T-helper 17 cell (primary cell): Measurements from ENCODE around the gene SLC35F3. TPM values are rescaled to one million over a fixed set of nuclear protein-coding genes. Genes with fewer than 3 reads are reported as not detected.
"Not testable (repeated sequence)": the region's sequence is repeated elsewhere in the genome, so short reads cannot be mapped to it uniquely, and the experiment has no call there.

ENCODE experiments used
- ATAC-seq: fragments of 150-1000 bp; cut with Tn5 transposase; 2 replicates; pipeline ENCODE4 v1.10.0; 2021; ENCODE audit warnings: mild to moderate bottlenecking, moderate library complexity
- DNase-seq, 3 donors: peaks; one replicate each; pipeline versions ENCODE4 v3.0.0 to v3.0.0-alpha.2; 2020 to 2021
- H3K9me3 ChIP-seq: one replicate; pipeline ENCODE4 v1.7.0; 2013; ENCODE audit warnings: low read length, mild to moderate bottlenecking; ENCODE audit not compliant: control insufficient read depth, poor library complexity, severe bottlenecking
- H3K27ac Mint-ChIP-seq: one replicate; pipeline ENCODE4 v1.8.0; 2022; ENCODE audit warnings: mild to moderate bottlenecking, moderate library complexity, mixed read lengths
- H3K27me3 Mint-ChIP-seq: one replicate; pipeline ENCODE4 v1.8.0; 2022; ENCODE audit warnings: mixed read lengths
- H3K36me3 Mint-ChIP-seq: one replicate; pipeline ENCODE4 v1.8.0; 2022; ENCODE audit warnings: low read depth, mixed read lengths
- H3K4me1 Mint-ChIP-seq: one replicate; pipeline ENCODE4 v1.8.0; 2022; ENCODE audit warnings: mild to moderate bottlenecking, mixed read lengths
- H3K4me3 Mint-ChIP-seq: one replicate; pipeline ENCODE4 v1.8.0; 2022; ENCODE audit warnings: mild to moderate bottlenecking, moderate library complexity, mixed read lengths
- total RNA-seq, 4 donors: library from RNA in 2 of 4; stranded (reverse) in 2 of 4; gene quantifications; one replicate each; pipeline ENCODE4 v1.2.3 and lab custom pipeline; 2022 to 2026

Gene SLC35F3
- total RNA-seq, 2 donors from 2014 or later: 0.10 TPM; not detected in 1

- Mint-ChIP-seq H3K36me3 (peaks cover 2% of the 10 kb centered on the region), H3K27me3 (peaks cover 71% of the 10 kb centered on the region), H3K27ac (no peak overlapping the region), H3K4me3 (no peak overlapping the region), H3K4me1 (no peaks in the 10 kb centered on the region)
- H3K9me3 ChIP-seq: no peaks in the 10 kb centered on the region
- no peak for ATAC-seq
- DNase-seq: no peak
These were observed 387.5 kb downstream of the SLC35F3 start for GRCh38 chr1:234292011-234292410.

DNA sequence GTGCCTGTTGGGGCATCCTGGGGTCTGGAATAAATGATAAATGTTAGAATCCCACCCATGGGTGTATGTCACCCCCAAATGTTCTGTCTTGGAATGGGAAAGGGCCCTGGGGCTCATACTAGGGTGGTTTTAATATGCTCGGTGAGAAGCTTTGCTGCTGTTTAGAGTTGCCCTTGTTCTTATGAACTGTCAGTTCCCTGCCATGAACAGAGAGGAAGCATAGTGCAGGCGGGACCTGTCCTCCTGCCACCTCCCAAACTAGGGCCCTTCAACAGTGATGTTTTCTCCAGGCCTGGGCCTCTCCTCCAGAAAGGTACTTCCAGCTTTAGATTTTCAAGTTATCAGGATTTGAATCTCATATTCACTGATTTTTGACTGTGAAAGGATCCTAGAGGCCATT, 388.1 kb downstream of the SLC35F3 start:
- H3K27me3 Mint-ChIP-seq: peaks cover 74% of the 10 kb centered on the region
- H3K9me3 ChIP-seq: no peaks in the 10 kb centered on the region
- no peak overlapping the region for H3K4me3 Mint-ChIP-seq
- no peak for DNase-seq
- H3K4me1 Mint-ChIP-seq: no peaks in the 10 kb centered on the region
- H3K27ac Mint-ChIP-seq: no peak overlapping the region
- ATAC-seq: no peak
- peaks cover 2% of the 10 kb centered on the region for H3K36me3 Mint-ChIP-seq

GRCh38 chr1:234294109-234294817, 389.8 kb downstream of the SLC35F3 start:
- Mint-ChIP-seq H3K27me3 (peaks cover 76% of the 10 kb centered on the region), H3K27ac (no peak overlapping the region), H3K36me3 (peaks cover 2% of the 10 kb centered on the region), H3K4me1 (no peaks in the 10 kb centered on the region), H3K4me3 (no peak overlapping the region)
- no peak for DNase-seq
- no peak for ATAC-seq
- H3K9me3 ChIP-seq: no peaks in the 10 kb centered on the region

DNA sequence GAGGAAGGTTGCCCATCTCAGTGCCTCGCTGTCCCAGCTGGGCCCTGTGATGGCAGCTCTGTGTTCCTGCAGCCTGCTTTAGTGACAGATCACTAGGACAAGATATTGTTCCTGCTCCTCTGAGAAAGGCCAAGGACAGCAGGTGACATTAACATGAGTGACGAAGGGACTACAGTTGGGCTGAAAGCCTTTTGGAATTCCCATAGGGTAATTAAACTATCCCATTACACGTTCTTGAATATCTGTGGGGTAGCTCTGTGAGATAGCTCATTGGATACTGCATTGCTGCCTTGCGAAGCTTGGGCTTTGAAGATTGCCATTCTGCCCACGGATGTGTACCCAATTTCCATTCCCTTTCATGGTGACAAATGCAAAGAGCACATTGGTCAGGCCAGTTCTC, 390.6 kb downstream of the SLC35F3 start:
- Mint-ChIP-seq H3K4me1 (no peaks in the 10 kb centered on the region), H3K36me3 (peaks cover 2% of the 10 kb centered on the region), H3K27me3 (peaks cover 76% of the 10 kb centered on the region), H3K4me3 (no peak overlapping the region), H3K27ac (no peak overlapping the region)
- no peak for DNase-seq
- no peaks in the 10 kb centered on the region for H3K9me3 ChIP-seq
- ATAC-seq: no peak

GRCh38 chr1:234295626-234296025, 391.1 kb downstream of the SLC35F3 start:
- Mint-ChIP-seq H3K4me3 (no peak overlapping the region), H3K4me1 (no peaks in the 10 kb centered on the region), H3K27ac (no peak overlapping the region), H3K27me3 (peaks cover 74% of the 10 kb centered on the region), H3K36me3 (peaks cover 2% of the 10 kb centered on the region)
- DNase-seq (no peak), ATAC-seq (no peak)
- no peaks in the 10 kb centered on the region for H3K9me3 ChIP-seq

- Mint-ChIP-seq H3K27me3 (peaks cover 67% of the 10 kb centered on the region), H3K4me3 (no peak overlapping the region), H3K27ac (no peak overlapping the region), H3K36me3 (no peaks in the 10 kb centered on the region), H3K4me1 (no peaks in the 10 kb centered on the region)
- DNase-seq (no peak), ATAC-seq (no peak)
- no peaks in the 10 kb centered on the region for H3K9me3 ChIP-seq
These were observed 392.0 kb downstream of the SLC35F3 start for GRCh38 chr1:234296496-234296895.

DNA sequence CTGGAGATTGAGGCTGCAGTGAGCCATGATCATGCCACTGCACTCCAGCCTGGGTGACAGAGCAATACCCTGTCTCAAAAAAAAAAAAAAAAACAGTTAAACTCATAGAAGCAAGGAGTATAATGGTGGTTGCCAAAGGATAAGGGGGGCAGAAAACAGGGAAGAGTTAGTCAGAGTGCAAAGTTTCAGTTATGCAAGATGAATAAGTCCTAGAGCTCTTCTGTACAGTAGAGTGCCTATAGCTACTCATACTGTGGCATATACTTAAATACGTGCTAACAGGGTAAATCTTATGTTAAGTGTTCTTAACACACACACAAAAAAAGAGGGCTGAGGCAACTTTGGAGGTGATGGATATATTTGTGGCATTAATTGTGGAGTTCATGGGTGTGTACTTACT, 393.2 kb downstream of the SLC35F3 start:
- Mint-ChIP-seq H3K4me1 (no peaks in the 10 kb centered on the region), H3K27ac (no peak overlapping the region), H3K36me3 (no peaks in the 10 kb centered on the region), H3K27me3 (peaks cover 55% of the 10 kb centered on the region), H3K4me3 (no peak overlapping the region)
- ATAC-seq (no peak), DNase-seq (no peak)
- H3K9me3 ChIP-seq: no peaks in the 10 kb centered on the region

- no peak for DNase-seq
- no peak for ATAC-seq
- Mint-ChIP-seq H3K36me3 (no peaks in the 10 kb centered on the region), H3K4me1 (no peaks in the 10 kb centered on the region), H3K27ac (no peak overlapping the region), H3K4me3 (no peak overlapping the region), H3K27me3 (peaks cover 31% of the 10 kb centered on the region)
- peaks cover 2% of the 10 kb centered on the region for H3K9me3 ChIP-seq
These were observed 395.6 kb downstream of the SLC35F3 start for GRCh38 chr1:234300096-234300495.

DNA sequence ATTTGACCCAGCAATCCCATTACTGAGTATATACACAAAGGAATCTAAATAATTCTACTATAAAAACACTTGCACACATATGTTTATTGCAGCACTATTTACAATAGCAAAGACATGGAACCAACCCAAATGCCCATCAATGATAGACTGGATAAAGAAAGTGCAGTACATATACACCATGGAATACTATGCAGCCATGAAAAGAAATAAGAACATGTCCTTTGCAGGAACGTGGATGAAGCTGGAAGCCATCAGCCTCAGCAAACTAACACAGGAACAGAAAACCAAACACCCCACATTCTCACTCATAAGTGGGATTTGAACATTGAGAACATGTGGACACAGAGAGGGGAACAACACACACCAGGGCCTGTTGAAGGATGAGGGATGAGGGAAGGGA, 397.2 kb downstream of the SLC35F3 start:
- not testable (repeated sequence) for H3K4me1 Mint-ChIP-seq, H3K4me3 Mint-ChIP-seq, H3K9me3 ChIP-seq, DNase-seq, ATAC-seq, H3K36me3 Mint-ChIP-seq, H3K27ac Mint-ChIP-seq
- peaks cover 15% of the 10 kb centered on the region for H3K27me3 Mint-ChIP-seq

- H3K4me1 Mint-ChIP-seq: no peaks in the 10 kb centered on the region
- peaks cover 2% of the 10 kb centered on the region for H3K9me3 ChIP-seq
- no peak overlapping the region for H3K4me3 Mint-ChIP-seq
- no peaks in the 10 kb centered on the region for H3K36me3 Mint-ChIP-seq
- ATAC-seq (no peak), DNase-seq (no peak)
- peaks cover 13% of the 10 kb centered on the region for H3K27me3 Mint-ChIP-seq
- H3K27ac Mint-ChIP-seq: no peak overlapping the region
These were observed 398.0 kb downstream of the SLC35F3 start for GRCh38 chr1:234302354-234302962.

GRCh38 chr1:234303231-234303630, 398.8 kb downstream of the SLC35F3 start:
- DNase-seq: no peak
- Mint-ChIP-seq H3K4me3 (no peak overlapping the region), H3K27ac (no peak overlapping the region), H3K36me3 (no peaks in the 10 kb centered on the region), H3K27me3 (peaks cover 10% of the 10 kb centered on the region), H3K4me1 (no peaks in the 10 kb centered on the region)
- ATAC-seq: no peak
- H3K9me3 ChIP-seq: peaks cover 2% of the 10 kb centered on the region

DNA sequence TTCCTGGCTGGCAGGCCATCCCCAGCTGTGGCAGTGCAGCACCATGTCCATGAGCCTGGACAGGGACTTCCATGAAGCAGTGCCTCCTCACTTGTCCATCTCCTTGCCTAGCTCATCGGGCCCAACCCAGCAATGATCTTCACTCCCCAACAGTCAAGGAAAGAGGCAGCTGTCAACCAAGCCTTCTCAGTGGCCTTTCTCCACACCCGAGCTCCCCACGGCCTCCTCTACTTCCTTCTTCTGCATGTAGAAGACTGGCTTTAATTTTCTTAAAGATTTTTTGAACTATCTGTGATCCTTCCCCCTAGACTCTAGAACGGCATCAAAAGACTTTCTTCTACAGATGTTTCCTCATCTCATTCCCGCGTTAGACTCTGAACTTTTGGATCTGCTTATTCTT, 403.2 kb downstream of the SLC35F3 start:
- Mint-ChIP-seq H3K4me1 (peaks cover 2% of the 10 kb centered on the region), H3K4me3 (no peak overlapping the region), H3K36me3 (no peaks in the 10 kb centered on the region), H3K27ac (no peak overlapping the region), H3K27me3 (peaks cover 29% of the 10 kb centered on the region)
- H3K9me3 ChIP-seq: peaks cover 2% of the 10 kb centered on the region
- ATAC-seq: no peak
- no peak for DNase-seq

DNA sequence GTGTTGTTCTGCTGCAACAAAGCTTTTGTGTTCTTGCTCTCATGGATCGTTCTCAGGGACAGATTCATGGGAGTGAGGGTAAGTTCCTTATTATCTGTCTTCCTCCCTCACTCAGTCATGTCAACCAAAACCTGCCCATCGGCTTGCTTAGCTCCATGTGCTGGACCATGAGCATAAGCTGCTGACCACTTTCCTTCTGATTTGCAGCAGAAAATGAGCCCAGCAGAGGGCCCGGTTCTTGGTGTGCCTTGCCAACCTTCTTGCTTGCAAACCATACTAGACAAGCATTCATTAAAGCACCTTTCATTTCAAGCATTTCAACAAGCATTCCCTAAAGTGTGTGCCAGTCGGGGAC, 404.7 kb downstream of the SLC35F3 start:
- H3K27ac Mint-ChIP-seq: no peak overlapping the region
- peaks cover 37% of the 10 kb centered on the region for H3K27me3 Mint-ChIP-seq
- no peak overlapping the region for H3K4me3 Mint-ChIP-seq
- H3K36me3 Mint-ChIP-seq: peaks cover 3% of the 10 kb centered on the region
- ATAC-seq (no peak), DNase-seq (no peak)
- no peaks in the 10 kb centered on the region for H3K9me3 ChIP-seq
- peaks cover 2% of the 10 kb centered on the region for H3K4me1 Mint-ChIP-seq
